ENCODE results near the gene ESPN. TPM values are rescaled to one million over a fixed set of nuclear protein-coding genes. Genes with fewer than 3 reads are reported as not detected.
A peak's percentile ranks its signal among the peaks of the same experiment; 100 is the strongest.

The ESPN gene
- total and polyA plus RNA-seq, 12 donors = 0.12 to 0.51 (median 0.25) TPM; not detected in 5

- Histone ChIP-seq H3K4me3 (peak overlapping the region; percentile 55 to 79 (median 69)), H3K9me3 (no peaks in the 10 kb centered on the region), H3K36me3 (no peaks in the 10 kb centered on the region), H3K27me3 (peaks cover 0 to 35% (median 0%) of the 10 kb centered on the region in 7 donors), H3K27ac (peak overlapping the region in 9 of 10 donors; percentile 64 to 87 (median 81)), H3K4me1 (peaks cover 24 to 92% (median 61%) of the 10 kb centered on the region in 9 donors)
- TF ChIP-seq CTCF (IDR thresholded peaks at IDR 0.05) = no peak
- ATAC-seq = no peak
- no peak for DNase-seq
- intact Hi-C loops (cut with DNase I) = no loop called here
- 7 to 8% methylated on average over 6 to 21 of the region's 21 CpGs for WGBS, 2 donors
Measured at GRCh38 chr1:6496890-6497214, 72.3 kb downstream of the ESPN start.

GRCh38 chr1:6497215-6497866 lies 72.8 kb downstream of the ESPN start:
- peak in 1 of 2 donors; percentile 65 for DNase-seq

GRCh38 chr1:6497867-6498575 lies 73.4 kb downstream of the ESPN start:
- no peak for TF ChIP-seq CTCF (IDR thresholded peaks at IDR 0.05)
- 49 to 52% methylated on average over 20 of the region's 20 CpGs for whole genome bisulfite sequencing, 2 donors
- Histone ChIP-seq H3K4me3 (peak overlapping the region; percentile 47 to 79 (median 69)), H3K36me3 (no peaks in the 10 kb centered on the region), H3K9me3 (no peaks in the 10 kb centered on the region), H3K4me1 (peaks cover 36 to 92% (median 65%) of the 10 kb centered on the region in 9 donors), H3K27ac (peak overlapping the region in 7 of 10 donors; percentile 49 to 78 (median 70)), H3K27me3 (peaks cover 0 to 35% (median 0%) of the 10 kb centered on the region in 7 donors)
- ATAC-seq (no peak), DNase-seq (peak in 1 of 2 donors; percentile 15)
- intact Hi-C loops (cut with DNase I) = no loop called here

More at GRCh38 chr1:6497215-6497866, 72.8 kb downstream of the ESPN start:
- H3K9me3 ChIP-seq = no peaks in the 10 kb centered on the region
- peak overlapping the region in 9 of 10 donors; percentile 64 to 87 (median 81) for H3K27ac ChIP-seq
- intact Hi-C loops (cut with DNase I) = no loop called here
- H3K4me1 ChIP-seq = peaks cover 29 to 92% (median 62%) of the 10 kb centered on the region in 9 donors
- H3K27me3 ChIP-seq = peaks cover 0 to 35% (median 0%) of the 10 kb centered on the region in 7 donors
- peak; percentile 33 to 56 (median 48) for ATAC-seq
- no peak for TF ChIP-seq CTCF (IDR thresholded peaks at IDR 0.05)
- peak overlapping the region; percentile 55 to 79 (median 69) for H3K4me3 ChIP-seq
- 1% methylated on average over 54 to 58 of the region's 74 CpGs for WGBS, 2 donors
- no peaks in the 10 kb centered on the region for H3K36me3 ChIP-seq

GRCh38 chr1:6498576-6499111 lies 74.1 kb downstream of the ESPN start:
- ATAC-seq = peak in 3 of 8 donors; percentile 14 to 19 (median 16)
- intact Hi-C loops (cut with DNase I) = no loop called here

More at GRCh38 chr1:6498576-6499111, 74.1 kb downstream of the ESPN start:
- no peaks in the 10 kb centered on the region for H3K9me3 ChIP-seq
- TF ChIP-seq CTCF (IDR thresholded peaks at IDR 0.05) = no peak
- H3K4me1 ChIP-seq = peaks cover 37 to 89% (median 61%) of the 10 kb centered on the region in 9 donors
- no peaks in the 10 kb centered on the region for H3K36me3 ChIP-seq
- peaks cover 0 to 35% (median 0%) of the 10 kb centered on the region in 7 donors for H3K27me3 ChIP-seq
- WGBS, 2 donors = 58 to 64% methylated on average over 13 of the region's 13 CpGs
- DNase-seq = peak in 1 of 2 donors; percentile 19
- peak overlapping the region in 6 of 10 donors; percentile 32 to 78 (median 67) for H3K27ac ChIP-seq
- H3K4me3 ChIP-seq = peak overlapping the region in 1 of 10 donors; percentile 70
